Ishikawa (cell line): ENCODE measurements around the gene CRYBA4.

Experiments
- CEBPB ChIP-seq: IDR thresholded peaks from 2 replicates; pipeline ENCODE4 v1.6.1; 2012
- CREB1 ChIP-seq: IDR thresholded peaks from 2 replicates; pipeline ENCODE4 v1.6.1; 2012; ENCODE audit warnings: low read depth
- EGR1 ChIP-seq: IDR thresholded peaks from 2 replicates; pipeline ENCODE4 v1.6.1; 2012
- EP300 ChIP-seq: IDR thresholded peaks from 2 replicates; pipeline ENCODE4 v1.6.1; 2012; ENCODE audit warnings: borderline replicate concordance
- FOXM1 ChIP-seq: IDR thresholded peaks from 2 replicates; pipeline ENCODE4 v1.6.1; 2012; ENCODE audit warnings: low read depth, borderline replicate concordance
- MAX ChIP-seq: IDR thresholded peaks from 2 replicates; pipeline ENCODE4 v1.6.1; 2012
- NFIC ChIP-seq: IDR thresholded peaks from 2 replicates; pipeline ENCODE4 v1.6.1; 2012
- RAD21 ChIP-seq: IDR thresholded peaks from 2 replicates; pipeline ENCODE4 v1.6.1; 2012; ENCODE audit warnings: low read depth
- TAF1 ChIP-seq: IDR thresholded peaks from 2 replicates; pipeline ENCODE4 v1.6.1; 2012; ENCODE audit warnings: low read depth, mild to moderate bottlenecking
- TCF12 ChIP-seq: IDR thresholded peaks from 2 replicates; pipeline ENCODE4 v1.6.1; 2012; ENCODE audit warnings: low read depth
- TEAD4 ChIP-seq: IDR thresholded peaks from 2 replicates; pipeline ENCODE4 v1.6.1; 2012
- USF1 ChIP-seq: IDR thresholded peaks from 2 replicates; pipeline ENCODE4 v1.6.1; 2012
- YY1 ChIP-seq: IDR thresholded peaks from 2 replicates; pipeline ENCODE4 v1.6.1; 2012; ENCODE audit warnings: low read depth
- ZBTB7A ChIP-seq: IDR thresholded peaks from 2 replicates; pipeline ENCODE4 v1.6.1; 2012; ENCODE audit warnings: low read depth
- TF ChIP-seq, protein P1 (sequence below): IDR thresholded peaks from 2 replicates; pipeline ENCODE4 v1.6.1; 2012; ENCODE audit warnings: low read depth, mild to moderate bottlenecking

CRYBA4 gene

GRCh38 chr22:26621663-26622062 lies at the start of gene CRYBA4:
Gene CRYBA4, plus strand, starts transcription at chr22:26621963. Its CDS starts 634 bp downstream, at chr22:26622597.
- no peak for TF ChIP-seq RAD21
- no peak for TF ChIP-seq CREB1
- TF ChIP-seq USF1: no peak
- no peak for TF ChIP-seq TEAD4
- no peak for TF ChIP-seq EGR1
- no peak for TF ChIP-seq ZBTB7A
- no peak for TF ChIP-seq TCF12
- TF ChIP-seq YY1: no peak
- no peak for TF ChIP-seq NFIC
- TF ChIP-seq MAX: no peak
- no peak for TF ChIP-seq TAF1
- TF ChIP-seq CEBPB: no peak
- TF ChIP-seq, protein P1, sequence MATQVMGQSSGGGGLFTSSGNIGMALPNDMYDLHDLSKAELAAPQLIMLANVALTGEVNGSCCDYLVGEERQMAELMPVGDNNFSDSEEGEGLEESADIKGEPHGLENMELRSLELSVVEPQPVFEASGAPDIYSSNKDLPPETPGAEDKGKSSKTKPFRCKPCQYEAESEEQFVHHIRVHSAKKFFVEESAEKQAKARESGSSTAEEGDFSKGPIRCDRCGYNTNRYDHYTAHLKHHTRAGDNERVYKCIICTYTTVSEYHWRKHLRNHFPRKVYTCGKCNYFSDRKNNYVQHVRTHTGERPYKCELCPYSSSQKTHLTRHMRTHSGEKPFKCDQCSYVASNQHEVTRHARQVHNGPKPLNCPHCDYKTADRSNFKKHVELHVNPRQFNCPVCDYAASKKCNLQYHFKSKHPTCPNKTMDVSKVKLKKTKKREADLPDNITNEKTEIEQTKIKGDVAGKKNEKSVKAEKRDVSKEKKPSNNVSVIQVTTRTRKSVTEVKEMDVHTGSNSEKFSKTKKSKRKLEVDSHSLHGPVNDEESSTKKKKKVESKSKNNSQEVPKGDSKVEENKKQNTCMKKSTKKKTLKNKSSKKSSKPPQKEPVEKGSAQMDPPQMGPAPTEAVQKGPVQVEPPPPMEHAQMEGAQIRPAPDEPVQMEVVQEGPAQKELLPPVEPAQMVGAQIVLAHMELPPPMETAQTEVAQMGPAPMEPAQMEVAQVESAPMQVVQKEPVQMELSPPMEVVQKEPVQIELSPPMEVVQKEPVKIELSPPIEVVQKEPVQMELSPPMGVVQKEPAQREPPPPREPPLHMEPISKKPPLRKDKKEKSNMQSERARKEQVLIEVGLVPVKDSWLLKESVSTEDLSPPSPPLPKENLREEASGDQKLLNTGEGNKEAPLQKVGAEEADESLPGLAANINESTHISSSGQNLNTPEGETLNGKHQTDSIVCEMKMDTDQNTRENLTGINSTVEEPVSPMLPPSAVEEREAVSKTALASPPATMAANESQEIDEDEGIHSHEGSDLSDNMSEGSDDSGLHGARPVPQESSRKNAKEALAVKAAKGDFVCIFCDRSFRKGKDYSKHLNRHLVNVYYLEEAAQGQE: no peak
- TF ChIP-seq FOXM1: no peak
- TF ChIP-seq EP300: no peak

DNA sequence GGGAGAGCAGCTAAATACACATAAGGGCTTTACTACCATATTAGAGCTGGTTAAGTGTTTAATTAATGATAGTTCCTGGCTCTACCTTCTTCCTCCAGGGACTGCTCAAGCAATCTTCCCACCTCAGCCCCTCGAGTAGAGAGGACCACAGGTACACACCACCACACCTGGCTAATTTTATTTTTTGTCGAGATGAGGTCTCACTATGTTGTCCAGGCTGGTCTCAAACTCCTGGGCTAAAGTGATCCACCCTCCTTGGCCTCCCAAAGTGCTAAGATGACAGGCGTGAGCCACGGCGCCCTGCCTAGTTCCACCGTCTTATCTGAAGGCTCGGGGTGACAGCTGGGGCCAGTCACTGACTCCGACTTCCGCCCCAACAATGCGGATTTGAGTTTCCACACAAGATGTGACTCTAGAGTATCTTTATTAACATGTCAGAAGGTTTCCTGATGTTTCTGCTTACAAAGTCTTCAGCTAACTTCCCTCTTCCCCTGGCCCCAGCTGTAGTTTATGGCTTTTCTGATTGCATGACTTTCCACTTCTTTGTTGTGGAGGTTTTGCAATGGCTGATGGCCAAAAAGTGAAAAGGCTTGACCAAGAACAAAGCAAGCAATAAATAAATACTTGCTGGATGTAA lies 48.6 kb upstream of the CRYBA4 start:
- TF ChIP-seq CEBPB: no peak

- TF ChIP-seq MAX (no peak), ZBTB7A (no peak), CEBPB (no peak), TEAD4 (no peak), YY1 (no peak), CREB1 (no peak), TCF12 (no peak), FOXM1 (no peak), NFIC (no peak), USF1 (no peak), TAF1 (no peak)
- TF ChIP-seq, protein P1: no peak
These were observed 47.6 kb upstream of the CRYBA4 start for GRCh38 chr22:26574001-26574723.

GRCh38 chr22:26576026-26576680 lies 45.6 kb upstream of the CRYBA4 start:
- no peak for TF ChIP-seq EGR1

DNA sequence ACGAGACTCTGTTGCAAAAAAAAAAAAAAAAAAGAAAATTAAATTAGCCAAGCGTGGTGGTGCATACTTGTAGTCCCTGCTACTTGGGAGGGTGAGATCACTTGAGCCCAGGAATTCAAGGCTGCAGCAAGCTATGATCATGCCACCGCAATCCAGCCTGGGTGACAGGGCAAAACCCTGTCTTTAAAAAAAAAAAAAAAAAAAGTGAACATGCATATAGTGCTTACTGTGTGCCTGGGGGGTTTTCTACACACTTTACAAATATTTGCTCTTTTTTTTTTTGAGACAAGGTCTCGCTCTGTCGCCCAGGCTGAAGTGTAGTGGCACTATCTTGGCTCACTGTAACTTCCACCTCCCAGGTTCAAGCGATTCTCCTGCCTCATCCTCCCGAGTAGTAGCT lies 44.7 kb upstream of the CRYBA4 start:
- no peak for TF ChIP-seq TCF12
- no peak for TF ChIP-seq EP300
- TF ChIP-seq, protein P1: no peak
- no peak for TF ChIP-seq FOXM1
- TF ChIP-seq YY1: no peak
- TF ChIP-seq CEBPB: no peak
- no peak for TF ChIP-seq TEAD4
- no peak for TF ChIP-seq EGR1
